GM19463 (cell line): ENCODE measurements around the gene BCL6.

ENCODE experiments used
- ATAC-seq: cut with Tn5 transposase; IDR thresholded peaks from one replicate; pipeline ENCODE4 v1.9.1; 2021; ENCODE audit warnings: mild to moderate bottlenecking, moderate library complexity; ENCODE audit not compliant: unreplicated experiment

BCL6 gene

DNA sequence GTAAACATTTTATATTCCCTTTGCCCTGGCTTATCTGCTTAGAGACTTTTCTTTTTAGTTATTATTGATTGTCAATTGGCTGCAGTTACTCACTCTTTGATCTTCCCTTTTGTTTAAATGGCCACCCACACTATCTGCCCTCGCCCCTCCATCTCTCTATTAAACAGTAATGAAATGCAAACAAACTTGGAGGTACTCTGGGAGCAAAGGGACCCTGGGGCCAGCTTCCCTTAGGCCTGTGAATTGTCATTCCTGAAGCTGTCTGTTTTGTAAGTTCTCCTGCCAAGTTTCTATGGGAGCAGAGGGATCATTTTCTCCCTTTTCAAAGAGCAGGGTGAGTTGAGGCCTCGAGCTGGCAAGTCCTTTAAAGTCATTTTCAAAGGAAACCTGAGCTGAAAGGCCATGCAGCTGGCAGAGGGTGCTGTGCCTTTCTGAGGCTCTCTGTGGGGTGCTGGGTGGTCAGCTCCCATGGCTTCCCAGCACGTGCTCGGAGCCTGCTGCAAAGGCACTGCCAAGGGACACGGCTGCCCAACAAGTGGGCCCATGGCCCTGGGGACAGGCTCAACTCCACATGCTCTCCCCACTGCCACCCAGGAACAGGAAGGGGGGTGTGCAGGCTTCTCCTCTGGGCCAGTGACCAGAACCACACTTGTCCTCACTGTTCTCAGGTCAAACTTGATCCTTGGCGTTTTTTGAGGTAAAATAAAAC lies 25.5 kb downstream of the BCL6 start:
- ATAC-seq: no peak

DNA sequence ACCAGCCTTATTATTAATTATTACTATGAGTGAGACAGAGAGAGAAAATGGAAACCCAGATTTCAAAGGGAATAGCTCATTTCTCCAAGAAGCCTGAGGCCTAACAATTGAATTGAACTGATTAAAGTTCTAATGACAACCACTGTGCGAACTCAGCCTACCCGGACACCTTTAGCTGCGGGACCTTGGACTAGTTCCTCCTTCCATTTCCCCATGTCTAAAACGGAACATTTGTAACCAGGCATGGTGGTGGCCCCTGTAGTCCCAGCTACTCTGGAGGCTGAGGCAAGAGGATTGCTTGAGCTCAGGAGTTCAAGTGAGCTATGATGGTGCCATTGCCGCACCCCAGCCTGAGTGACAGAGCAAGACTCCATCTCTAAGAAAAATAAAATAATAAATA lies 26.5 kb downstream of the BCL6 start:
- no peak for ATAC-seq

DNA sequence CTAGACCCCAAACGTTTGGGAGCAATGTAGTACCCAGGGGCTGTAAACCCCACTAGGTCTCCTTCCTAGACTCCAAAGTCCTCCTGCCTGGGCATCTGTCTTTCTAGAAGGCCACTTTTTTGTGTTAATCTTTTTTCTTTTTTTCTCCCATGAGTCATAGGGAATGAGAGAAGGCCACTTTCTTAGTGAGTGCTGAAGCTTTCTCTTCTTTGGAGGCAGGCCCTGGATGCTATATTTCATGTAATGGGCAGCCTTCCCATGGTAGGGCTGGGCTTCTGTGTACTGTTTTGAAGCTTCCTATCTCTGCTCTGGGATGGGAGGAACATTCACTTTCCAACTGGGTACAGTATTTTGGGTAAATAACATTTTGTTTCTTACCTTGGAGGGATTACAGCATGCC lies 27.7 kb downstream of the BCL6 start:
- no peak for ATAC-seq

DNA sequence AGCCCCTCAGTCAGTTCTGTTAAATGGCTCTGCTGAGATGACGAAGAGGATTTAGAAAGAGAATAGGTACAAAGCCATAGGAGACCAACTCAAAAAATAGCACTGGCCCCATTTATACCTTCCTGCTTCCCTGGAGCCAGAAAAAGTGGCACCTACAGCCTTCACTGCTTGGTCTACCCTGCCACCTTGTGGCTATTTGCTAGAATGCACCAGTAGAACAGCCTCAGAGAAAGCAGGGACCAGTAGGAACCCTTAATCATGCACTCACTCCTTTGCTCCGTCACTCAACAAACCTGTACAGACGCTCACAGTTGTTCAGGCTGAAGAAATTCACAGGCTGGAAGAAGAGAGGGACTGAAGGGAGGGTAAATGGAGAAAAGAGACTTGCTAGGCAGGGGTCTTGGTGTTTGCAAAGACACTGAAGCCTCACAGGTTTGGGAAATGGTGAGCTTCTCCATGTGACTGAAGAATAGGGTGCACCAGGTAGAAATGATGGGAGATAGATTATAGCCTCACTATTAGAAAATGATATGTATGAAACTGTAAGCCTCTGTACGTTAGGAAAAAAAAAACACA lies 30.8 kb downstream of the BCL6 start:
- peak; percentile 89 for ATAC-seq

DNA sequence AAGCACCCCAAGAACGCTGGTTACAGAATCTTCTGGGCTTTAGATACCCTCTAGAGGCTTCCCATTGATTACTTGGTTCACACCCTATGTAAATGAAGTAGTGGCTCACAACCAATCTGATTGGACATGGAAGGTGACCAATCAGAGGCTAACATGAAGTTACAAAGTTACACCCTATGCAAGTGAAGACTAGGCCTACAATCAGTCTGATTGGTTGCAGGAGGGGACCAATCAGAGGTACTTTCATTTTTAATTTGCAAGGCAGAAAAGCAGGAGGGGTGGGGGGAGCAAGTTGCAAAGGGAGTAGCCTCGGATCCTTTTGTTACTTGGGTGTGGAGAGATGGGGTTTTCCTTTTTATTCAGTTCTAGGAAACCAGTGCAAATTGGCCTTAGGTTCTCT lies 31.8 kb downstream of the BCL6 start:
- ATAC-seq: no peak

DNA sequence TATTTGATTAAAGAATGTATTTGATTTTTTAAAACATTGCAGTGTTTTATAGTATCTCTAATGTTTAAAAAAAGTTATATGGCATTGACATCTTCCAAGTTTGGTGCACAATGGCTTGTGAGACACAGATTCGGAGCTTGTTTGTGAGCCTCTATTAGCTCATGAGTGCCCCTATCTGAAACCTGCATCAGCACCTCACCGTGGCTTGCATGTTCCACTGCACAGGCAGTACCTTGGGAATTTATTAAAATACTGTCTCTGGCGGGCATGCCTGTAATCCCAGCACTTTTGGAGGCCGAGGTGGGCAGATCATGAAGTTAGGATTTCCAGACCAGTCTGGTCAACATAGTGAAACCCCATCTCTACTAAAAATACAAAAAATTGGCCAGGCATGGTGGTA lies 36.1 kb downstream of the BCL6 start:
- no peak for ATAC-seq

DNA sequence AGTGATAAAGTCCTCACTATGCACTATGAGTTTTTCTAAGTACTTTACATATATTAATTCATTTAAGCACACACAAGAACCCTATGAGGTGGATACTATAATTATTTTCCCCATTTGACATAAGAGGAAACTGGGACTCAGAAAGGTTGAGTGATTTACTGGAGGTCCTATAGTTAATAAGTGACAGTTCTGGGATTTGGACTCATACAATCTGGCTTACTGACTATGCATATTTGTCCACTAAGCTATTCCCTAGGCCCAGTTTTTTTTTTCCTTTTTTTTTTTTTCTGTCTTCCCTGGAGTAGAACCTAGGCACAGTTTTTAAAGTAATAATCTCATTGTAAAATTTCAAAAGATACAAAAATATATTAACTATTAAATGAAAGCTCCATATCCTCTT lies 36.6 kb downstream of the BCL6 start:
- ATAC-seq: no peak

DNA sequence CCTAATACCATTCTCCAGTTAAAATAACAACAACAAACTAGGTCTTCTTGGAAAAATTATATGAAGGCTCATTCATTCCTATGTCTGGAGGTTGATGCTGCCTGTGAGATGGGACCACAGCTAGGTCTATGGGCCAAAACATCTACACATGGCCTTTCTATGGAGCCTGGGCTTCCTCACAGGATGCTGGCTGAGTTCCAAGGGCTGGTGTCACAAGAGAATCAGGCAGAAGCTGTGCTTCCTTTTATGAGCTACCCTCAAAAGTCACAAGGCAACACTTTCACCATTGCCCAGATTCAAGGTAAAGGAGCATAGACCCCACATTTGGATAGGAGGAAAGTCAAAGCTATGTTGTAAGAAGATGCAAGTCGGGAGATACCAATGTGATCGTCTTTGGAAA lies 38.3 kb downstream of the BCL6 start:
- ATAC-seq: no peak

DNA sequence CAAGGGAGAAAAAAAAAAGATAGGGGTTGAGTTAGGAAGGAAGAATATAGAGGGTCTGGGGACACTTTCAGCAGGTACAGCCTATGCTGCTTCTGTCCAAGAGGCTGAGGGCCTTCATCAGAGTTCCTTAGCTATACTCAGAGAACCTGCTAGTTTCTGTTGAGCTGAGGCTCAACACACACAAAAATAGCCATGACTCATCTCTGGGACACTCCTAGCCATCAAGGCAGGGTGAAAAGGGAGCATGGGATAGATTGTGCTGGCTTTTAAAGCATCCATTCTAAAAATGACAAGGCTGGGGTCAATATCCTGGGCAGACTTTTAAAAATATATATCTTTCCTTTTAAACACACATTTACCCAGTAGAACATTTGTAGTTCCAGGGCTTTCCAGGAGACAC lies 40.1 kb downstream of the BCL6 start:
- ATAC-seq: no peak

DNA sequence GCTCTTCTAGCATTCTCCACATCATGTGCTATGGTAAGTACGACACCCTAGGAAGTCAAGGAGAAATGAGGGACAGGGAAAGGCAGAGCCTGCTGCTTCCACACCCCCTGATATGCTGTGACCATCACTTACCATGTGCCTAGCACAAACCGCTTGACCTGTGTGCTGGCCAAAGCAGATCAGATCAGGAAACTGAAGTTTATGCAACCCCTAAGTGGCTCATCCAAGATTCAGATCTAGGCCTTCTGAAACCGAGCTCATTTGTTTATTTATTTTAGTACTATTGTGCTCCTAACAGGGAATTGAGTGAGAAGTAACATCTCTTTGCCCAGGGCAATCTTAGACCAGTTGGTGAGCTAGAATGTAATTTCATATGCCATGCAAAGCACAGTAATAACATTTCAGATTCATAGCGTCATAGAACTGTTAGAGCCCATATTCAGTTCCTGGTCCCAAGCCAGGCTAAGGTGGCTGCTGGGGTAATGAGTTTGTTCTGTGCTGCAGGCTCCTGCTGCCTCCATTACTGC lies 42.7 kb downstream of the BCL6 start, which contains the start of gene RTP2:
RTP2 (minus strand) TSS at position 51 of the 527 bp plus-strand sequence. CDS start 429 bp downstream, outside the sequence.
- ATAC-seq: no peak

DNA sequence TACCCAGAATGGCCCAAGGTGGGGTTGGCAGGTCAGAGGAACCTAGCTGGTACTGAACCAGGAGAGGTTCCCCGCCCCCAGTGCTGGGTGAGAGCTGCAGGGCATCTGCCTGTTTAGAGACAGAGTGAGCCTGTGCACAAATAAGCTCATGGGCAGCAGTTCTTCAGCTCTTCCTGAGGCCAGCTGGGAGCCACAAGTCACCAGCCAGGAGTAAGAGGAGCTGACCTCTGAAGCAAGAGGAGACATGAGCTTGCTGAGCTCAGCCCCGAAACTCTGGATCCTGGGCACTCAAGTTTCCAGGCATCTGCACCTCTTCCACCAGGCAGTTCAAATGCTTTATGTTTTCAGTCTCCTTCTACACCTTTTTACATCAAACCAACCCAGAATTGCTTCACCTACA lies 45.0 kb downstream of the BCL6 start:
- ATAC-seq: no peak

DNA sequence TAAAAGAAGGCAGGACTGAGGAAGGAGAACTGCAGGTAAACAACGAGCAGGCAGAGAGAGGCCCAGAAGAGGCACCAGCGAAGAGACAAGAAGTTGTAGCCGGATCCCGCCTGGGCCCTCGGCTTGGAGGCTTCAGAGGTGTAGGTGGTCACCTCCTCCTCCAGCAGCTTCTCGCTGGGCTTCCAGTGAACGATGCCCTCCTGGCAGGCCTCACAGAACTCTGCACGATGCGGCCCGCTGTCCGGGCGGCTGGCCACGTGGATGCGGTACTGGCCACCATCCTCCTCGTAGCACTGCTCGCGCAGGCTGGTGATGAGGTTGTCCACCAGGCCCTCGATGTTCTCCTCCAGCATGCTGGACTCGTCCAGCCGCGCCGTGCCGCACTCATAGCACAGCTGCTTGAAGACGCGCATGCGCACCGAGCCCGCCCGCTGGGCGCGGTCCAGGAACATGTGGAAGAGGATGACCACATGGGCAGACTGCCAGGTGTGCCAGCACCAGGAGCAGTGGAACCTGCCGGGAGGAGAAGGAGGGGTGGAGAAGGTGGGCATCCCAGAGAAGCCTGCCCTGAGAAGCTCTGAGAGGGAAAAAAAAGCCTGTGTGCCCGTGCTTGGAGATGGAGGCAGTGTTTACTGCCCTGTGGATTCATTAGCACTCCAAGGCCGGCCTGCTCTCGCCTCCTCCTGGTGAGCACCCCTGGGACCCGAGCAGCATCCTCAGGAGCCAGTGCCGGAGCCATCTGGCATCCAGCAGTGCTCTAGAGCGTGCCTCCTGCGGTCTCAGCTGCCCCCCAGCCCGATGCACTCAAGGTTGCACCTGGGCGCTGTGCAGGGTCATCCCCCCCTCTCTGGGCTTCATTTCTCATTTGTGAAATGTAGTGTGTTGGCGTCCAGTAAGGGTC lies 46.5 kb downstream of the BCL6 start:
- ATAC-seq: no peak

DNA sequence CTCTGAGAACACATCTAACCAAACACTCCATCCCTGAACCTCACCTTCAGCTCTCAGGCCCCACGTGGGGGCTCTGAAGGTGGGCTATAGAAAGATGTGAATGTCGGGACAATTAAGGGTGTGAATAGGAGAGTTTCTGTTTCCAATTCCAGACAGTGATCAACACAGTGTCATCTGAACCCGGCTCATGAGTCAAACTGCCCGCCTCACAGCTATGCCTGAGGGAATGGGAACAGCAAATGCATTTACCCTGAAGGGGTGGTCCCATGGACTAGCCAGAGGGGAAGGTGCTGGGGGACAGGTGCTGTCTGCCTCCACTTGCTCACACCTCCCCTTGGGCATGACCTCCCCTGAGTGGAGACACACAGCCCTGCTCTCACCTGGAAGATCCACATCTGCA lies 49.2 kb downstream of the BCL6 start:
- ATAC-seq: no peak

DNA sequence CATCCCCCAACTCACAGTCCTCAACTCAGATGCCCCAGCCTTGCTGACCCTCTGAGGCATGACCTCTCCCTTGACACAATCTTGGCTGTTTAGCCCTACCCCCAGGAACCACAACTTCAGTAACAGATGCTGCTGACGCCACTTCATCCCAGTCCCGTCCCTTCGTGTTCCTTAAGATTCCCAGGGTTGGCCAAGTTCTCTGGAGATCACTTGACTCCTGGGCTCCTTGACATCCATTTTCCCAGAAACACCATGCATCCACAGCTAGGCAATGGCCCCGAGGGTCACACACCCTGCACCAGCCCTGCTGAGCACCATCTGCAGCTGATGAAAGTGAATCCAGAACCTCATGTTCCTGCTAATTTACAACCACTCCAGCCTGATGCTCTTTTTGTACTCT lies 49.8 kb downstream of the BCL6 start:
- no peak for ATAC-seq

DNA sequence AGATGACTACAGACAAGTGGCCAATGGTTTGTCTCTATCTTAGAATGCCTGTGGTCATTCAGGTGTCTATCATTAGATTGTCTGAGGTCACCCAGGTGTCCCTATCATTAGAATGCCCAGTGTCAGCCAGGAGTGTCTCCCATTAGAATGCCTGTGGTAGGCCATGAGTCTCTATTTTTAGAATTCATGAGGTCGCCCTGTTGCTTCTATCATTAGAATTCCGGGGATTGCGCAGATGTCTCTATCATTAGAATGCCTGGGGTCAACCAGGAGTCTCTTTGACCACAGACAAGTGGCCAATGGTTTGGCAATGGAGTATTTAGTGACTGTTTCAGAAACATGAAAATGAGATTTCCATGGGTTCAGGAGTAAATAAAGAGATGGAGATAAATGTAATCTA lies 50.5 kb downstream of the BCL6 start:
- ATAC-seq: no peak

DNA sequence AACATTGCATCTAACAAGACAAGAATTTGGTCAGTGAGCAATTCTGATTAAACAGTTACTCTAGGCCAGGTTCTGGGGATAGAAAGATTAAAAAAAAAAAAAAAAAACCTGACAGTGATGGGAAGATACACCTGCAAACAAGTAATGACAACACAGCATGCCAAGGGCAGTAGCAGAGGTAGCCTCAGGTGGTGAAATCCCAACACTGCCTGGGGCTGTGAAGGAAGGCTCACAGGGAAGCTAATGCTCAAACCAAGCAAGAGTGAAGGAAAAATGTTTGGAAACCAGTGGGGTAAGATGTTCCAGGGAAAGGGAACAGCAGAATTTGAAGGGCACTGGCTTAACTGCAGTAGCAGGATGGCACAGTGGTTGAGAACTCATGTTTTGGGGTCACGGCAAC lies 51.8 kb downstream of the BCL6 start:
- no peak for ATAC-seq

DNA sequence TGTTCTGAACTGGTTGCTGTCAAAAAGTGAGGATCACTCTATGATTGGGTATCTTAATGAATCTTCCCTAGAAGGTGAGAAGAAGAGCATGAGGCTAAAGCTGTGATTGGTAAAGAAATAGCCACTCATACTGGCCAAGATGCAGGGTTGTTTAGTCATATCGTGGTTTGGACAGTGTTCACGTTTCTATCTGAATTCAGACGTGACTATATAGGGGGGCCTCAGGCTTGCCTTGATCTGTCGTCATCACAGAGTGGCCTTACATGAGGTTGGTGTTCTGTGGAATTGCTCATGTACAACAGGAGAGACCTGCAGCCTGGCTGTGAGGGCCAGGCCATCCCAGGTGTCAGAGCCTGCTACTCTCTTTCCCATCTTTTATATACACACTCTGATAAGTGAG lies 55.3 kb downstream of the BCL6 start:
- ATAC-seq: no peak

DNA sequence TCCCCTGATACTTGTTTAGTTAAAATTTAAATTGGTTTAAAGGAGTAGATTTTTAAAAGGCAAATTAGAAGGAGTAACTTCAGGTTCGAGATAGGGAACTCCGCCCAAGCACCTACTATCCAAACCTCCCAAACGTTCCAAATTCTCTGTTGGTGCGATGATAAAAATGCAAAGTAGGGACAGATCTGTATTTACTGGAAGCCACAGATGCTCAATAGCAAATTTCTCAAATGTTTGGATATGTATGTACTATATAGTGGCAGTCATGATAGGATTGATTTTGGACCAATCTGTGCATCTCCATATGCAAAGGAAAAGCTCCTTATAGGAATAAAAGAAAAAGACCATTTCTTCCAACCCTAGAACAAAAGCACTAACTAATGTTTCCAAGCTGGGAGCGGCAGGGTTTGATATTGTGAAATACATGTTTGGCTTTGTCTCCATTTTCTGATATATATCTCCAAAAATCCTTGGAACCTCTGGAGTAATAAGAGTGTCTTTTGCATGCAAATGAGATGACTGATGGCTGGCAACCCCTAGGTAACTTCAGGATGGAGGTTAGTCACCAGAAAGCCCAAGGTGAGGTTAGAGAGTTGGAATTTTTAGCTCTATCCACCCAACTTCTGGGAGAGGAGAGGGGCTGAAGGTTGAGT lies 58.5 kb downstream of the BCL6 start:
- no peak for ATAC-seq

DNA sequence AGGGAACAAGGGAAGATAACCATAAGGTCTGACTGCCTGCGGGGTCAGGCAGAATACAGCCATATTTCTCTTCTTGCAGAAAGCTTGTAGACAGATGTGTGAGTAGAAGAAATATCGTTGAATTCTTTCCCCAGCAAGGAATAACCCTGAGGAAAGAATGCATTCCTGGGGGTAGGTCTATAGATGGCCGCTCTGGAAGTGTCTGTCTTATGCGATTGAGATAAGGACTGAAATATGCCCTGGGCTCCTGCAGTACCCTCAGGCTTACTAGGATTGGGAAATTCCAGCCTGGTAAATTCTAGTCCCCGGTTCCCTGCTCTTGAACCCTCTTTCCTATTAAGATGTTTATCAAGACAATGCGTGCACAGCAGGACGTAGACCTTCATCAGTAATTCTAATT lies 59.3 kb downstream of the BCL6 start:
- no peak for ATAC-seq

DNA sequence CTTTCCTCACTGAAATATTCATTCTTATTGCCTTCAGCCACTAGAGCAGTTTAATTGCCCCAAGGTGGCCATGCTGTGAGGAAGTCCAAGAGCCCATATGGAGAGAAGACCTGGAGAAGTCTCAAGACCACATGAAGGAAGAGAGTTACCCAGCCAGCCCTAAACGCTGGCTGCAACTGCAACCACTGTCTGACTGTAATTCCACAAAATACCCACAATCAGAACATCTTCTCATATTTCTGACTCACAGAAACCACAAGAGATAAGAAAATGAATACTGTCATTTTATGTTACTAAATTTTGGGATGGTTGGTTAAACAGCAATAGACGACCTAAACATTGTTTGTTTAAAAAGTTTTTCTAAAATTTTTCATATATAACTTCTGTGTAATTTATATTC lies 60.4 kb downstream of the BCL6 start:
- ATAC-seq: no peak

DNA sequence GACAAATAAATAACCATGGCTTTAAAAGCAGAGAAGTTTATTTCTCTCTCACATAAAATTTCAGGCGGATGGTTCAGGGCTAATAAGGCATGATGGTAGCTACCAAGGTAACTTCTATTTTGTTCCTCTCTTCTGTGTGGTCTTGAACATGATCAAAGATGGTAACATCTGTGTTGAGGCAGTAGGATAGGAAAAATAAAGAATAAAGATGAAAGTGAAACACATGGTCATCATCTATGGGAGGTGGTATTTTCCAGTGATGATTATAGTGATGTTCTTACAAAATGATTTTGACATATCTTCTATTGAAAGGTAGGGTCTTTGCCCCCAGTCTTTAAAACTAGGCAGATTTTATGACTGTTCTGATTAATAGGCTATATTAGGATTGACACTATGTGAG lies 60.8 kb downstream of the BCL6 start:
- no peak for ATAC-seq
